ENCODE data around the gene CCDC188.

GRCh38 chr22:20183101-20183500 is 32.2 kb upstream of the CCDC188 start:
- TF ChIP-seq CTCF (IDR thresholded peaks at IDR 0.05) = no peak
- no peak for TF ChIP-seq POLR2AphosphoS5 (IDR thresholded peaks at IDR 0.05; ENCODE audit: low read depth, low read length)
- TF ChIP-seq SIN3A (IDR thresholded peaks at IDR 0.05; ENCODE audit: borderline replicate concordance, insufficient read depth, low read depth, low read length) = no peak
